Cardiac muscle cell (in vitro differentiated cells and primary cell): ENCODE data around the gene DERA. TPM values are rescaled to one million over a fixed set of nuclear protein-coding genes. Genes with fewer than 3 reads are reported as not detected.
"Not testable (repeated sequence)": the region's sequence is repeated elsewhere in the genome, so short reads cannot be mapped to it uniquely, and the experiment has no call there.

Experiments
- DNase-seq, 2 donors: peaks; one replicate each; pipeline versions ENCODE4 v3.0.0 to v3.0.0-alpha.2; 2010 to 2017; ENCODE audit warnings: low read depth in 1 of 2, low spot score in 1 of 2
- H3K27ac ChIP-seq: fragments of 200-600 bp; sonication (generic); 2 replicates; pipeline ENCODE4 v1.5.1; 2016
- H3K27me3 ChIP-seq: fragments of 200-600 bp; sonication (generic); 2 replicates; pipeline ENCODE4 v1.6.0; 2016; ENCODE audit warnings: control low read depth
- H3K36me3 ChIP-seq: fragments of 200-600 bp; sonication (generic); 2 replicates; pipeline ENCODE4 v1.5.1; 2016; ENCODE audit warnings: control low read depth
- H3K4me1 ChIP-seq: fragments of 200-600 bp; sonication (generic); 2 replicates; pipeline ENCODE4 v1.8.1; 2017; ENCODE audit warnings: low read depth, mild to moderate bottlenecking, mixed run types
- H3K4me3 ChIP-seq: fragments of 200-600 bp; sonication (generic); 2 replicates; pipeline ENCODE4 v1.5.1; 2016; ENCODE audit warnings: mild to moderate bottlenecking
- H3K9me3 ChIP-seq: fragments of 200-600 bp; sonication (generic); 2 replicates; pipeline ENCODE4 v1.5.1; 2017; ENCODE audit warnings: low read depth, mild to moderate bottlenecking, control low read depth
- polyA plus RNA-seq: library from polyadenylated mRNA; unstranded; fragments of >200 nt; fragmentation: Nextera tagmentation; extraction: Ambion mirVana; gene quantifications from 2 replicates; pipeline ENCODE4 v1.2.1, GENCODE V29; 2016
- total RNA-seq: library from RNA; depleted of rRNA; stranded (reverse); fragments of >200 nt; gene quantifications from 2 replicates; pipeline ENCODE4 v1.2.3, GENCODE V29; 2016
- TF ChIP-seq, protein P1 (sequence below): IDR thresholded peaks from 2 replicates; pipeline ENCODE4 v1.5.1; 2012; ENCODE audit warnings: low read depth, mild to moderate bottlenecking, low read length

Gene DERA
- total and polyA plus RNA-seq, 2 experiments from 2014 or later, result 15.2 to 30.7 TPM

DNA sequence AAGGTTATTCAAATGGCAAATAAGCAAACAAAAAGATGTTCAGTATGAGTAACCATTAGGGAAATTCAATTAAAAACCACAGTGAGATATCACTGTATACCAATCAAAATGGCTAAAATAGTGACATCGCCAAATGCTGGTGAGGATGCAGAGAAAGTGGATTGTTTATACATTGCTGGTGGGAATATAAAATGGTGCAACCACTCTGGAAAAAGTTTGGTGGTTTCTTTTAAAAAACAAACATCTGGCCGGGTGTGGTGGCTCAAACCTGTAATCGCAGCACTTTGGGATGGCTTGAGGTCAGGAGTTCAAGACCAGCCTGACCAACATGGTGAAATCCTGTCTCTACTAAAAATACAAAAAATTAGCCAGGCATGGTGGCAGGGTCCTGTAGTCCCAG, 42.9 kb upstream of the DERA start:
- no peak for DNase-seq
- Histone ChIP-seq H3K27me3 (no peaks in the 10 kb centered on the region), H3K4me3 (no peak overlapping the region), H3K4me1 (no peaks in the 10 kb centered on the region), H3K9me3 (no peaks in the 10 kb centered on the region), H3K36me3 (no peaks in the 10 kb centered on the region), H3K27ac (no peak overlapping the region)
- TF ChIP-seq, protein P1, sequence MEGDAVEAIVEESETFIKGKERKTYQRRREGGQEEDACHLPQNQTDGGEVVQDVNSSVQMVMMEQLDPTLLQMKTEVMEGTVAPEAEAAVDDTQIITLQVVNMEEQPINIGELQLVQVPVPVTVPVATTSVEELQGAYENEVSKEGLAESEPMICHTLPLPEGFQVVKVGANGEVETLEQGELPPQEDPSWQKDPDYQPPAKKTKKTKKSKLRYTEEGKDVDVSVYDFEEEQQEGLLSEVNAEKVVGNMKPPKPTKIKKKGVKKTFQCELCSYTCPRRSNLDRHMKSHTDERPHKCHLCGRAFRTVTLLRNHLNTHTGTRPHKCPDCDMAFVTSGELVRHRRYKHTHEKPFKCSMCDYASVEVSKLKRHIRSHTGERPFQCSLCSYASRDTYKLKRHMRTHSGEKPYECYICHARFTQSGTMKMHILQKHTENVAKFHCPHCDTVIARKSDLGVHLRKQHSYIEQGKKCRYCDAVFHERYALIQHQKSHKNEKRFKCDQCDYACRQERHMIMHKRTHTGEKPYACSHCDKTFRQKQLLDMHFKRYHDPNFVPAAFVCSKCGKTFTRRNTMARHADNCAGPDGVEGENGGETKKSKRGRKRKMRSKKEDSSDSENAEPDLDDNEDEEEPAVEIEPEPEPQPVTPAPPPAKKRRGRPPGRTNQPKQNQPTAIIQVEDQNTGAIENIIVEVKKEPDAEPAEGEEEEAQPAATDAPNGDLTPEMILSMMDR, result no peak

DNA sequence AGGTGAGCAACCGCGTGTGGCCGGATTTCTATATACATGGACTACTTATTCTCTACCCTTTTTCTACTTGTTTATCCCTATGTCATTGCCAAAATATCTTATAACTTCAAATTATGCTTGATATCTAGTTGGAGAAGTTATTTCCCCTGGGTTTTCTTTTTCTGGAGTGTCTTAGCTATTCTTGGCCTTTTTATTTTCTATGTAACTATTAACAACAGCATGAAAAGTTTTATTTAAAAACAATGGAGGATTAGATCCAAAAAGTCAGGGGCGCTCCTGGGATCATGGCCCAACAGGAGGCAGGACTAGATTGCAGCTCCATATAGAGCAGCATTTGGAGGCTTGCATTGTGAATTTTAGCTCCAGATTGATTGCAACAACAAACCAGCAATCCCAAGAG, 37.6 kb upstream of the DERA start:
- no peak overlapping the region for H3K4me3 ChIP-seq

DNA sequence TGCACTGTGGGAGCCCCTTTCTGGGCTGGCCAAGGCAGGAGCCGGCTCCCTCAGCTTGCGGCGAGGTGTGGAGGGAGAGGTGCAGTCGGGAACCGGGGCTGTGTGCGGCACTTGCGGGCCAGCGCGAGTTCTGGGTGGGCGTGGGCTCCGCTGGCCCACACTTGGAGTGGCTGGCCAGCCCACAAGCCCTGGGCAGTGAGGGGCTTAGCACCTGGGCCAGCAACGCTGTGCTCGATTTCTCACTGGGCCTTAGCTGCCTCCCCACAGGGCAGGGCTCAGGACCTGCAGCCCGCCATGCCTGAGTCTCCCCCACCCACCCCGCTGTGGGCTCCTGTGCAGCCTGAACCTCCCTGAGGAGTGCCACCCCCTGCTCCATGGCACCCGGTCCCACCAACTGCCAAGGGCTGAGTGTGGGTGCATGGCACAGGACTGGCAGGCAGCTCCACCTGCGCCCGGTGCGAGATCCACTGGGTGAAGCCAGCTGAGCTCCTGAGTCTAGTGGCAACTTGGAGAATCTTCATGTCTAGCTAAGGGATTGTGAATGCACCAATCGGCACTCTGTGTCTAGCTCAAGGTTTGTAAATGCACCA, 36.5 kb upstream of the DERA start:
- not testable (repeated sequence) for H3K27ac ChIP-seq, H3K4me3 ChIP-seq, H3K9me3 ChIP-seq, H3K36me3 ChIP-seq, H3K27me3 ChIP-seq, DNase-seq, H3K4me1 ChIP-seq

More for the DNA sequence above, 37.6 kb upstream of the DERA start:
- TF ChIP-seq, protein P1, result no peak
- no peaks in the 10 kb centered on the region for H3K36me3 ChIP-seq
- H3K9me3 ChIP-seq, result no peaks in the 10 kb centered on the region
- H3K27me3 ChIP-seq, result no peaks in the 10 kb centered on the region
- no peak overlapping the region for H3K27ac ChIP-seq
- no peaks in the 10 kb centered on the region for H3K4me1 ChIP-seq
- no peak for DNase-seq

DNA sequence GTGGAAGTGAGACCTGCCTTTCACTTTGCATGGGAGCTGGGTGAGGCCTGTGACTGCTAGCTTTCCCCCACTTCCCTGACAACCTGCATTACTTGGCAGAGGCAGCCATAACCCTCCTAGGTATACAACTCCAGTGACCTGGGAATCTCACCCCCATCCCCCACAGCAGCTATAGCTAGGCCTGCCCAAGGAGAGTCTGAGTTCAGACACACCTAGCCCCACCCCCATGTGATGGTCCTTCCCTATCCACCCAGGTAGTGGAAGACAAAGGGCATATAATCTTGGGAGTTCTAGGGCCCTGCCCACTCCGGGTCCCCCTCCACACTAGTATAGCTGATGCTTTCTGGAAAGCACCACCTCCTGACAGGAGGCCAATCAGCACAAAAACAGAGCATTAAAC, 35.3 kb upstream of the DERA start:
- H3K36me3 ChIP-seq, result no peaks in the 10 kb centered on the region
- no peak overlapping the region for H3K27ac ChIP-seq
- no peaks in the 10 kb centered on the region for H3K4me1 ChIP-seq
- no peaks in the 10 kb centered on the region for H3K27me3 ChIP-seq
- H3K4me3 ChIP-seq, result no peak overlapping the region
- no peak for DNase-seq
- H3K9me3 ChIP-seq, result no peaks in the 10 kb centered on the region
- TF ChIP-seq, protein P1, result no peak

DNA sequence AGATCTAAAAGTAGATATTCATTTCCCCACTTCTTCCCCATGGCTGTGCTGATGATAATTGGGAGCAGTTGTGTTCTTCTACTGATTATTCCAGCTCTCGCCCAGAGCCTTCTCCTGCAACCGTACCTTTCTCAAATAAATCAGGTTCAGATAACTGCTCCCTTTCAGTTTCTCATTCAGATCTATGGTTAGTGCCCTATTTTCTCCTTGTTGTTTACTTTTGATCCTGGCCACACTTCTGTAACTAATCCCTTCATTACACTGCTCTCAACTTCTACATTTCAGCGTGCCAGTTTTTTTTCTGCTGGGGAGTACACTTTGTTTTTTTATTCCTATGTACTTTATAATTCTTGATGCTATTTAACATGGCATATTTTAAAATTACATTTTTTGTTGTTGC, 31.7 kb upstream of the DERA start:
- H3K27me3 ChIP-seq, result no peaks in the 10 kb centered on the region
- H3K9me3 ChIP-seq, result no peaks in the 10 kb centered on the region
- H3K4me3 ChIP-seq, result no peak overlapping the region
- H3K36me3 ChIP-seq, result no peaks in the 10 kb centered on the region
- H3K4me1 ChIP-seq, result peaks cover 16% of the 10 kb centered on the region
- H3K27ac ChIP-seq, result no peak overlapping the region
- DNase-seq, result no peak
- TF ChIP-seq, protein P1, result no peak

DNA sequence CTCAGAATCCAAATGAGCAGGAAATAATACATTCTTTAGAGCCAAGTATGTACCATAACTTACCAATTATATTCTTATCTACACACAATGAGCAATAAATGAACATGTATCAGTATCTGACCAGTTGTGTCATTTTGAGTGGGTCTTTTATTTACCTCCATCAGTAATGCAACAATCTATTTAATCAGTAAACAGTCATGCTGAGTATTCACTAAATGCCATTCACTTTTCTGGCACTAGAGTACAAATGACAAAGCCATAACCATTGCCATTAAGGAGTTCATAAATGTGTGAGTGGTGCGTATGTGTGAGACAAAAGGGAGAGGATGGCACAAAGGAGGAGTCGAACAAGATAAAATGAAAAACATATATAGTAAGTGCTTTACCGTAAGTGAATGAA, 30.4 kb upstream of the DERA start:
- Histone ChIP-seq H3K9me3 (no peaks in the 10 kb centered on the region), H3K27ac (no peak overlapping the region), H3K36me3 (no peaks in the 10 kb centered on the region), H3K4me3 (no peak overlapping the region), H3K27me3 (no peaks in the 10 kb centered on the region), H3K4me1 (peaks cover 22% of the 10 kb centered on the region)
- TF ChIP-seq, protein P1, result no peak
- no peak for DNase-seq
